Body of pancreas (tissue), 4 donors: ENCODE data around the gene SCAPER.

Experiments used
- CTCF ChIP-seq, 7 experiments: fragments of 450-650 bp in 4 of 7; fragments of 200-600 bp in 3 of 7; sonication (generic) in 3 of 7; IDR thresholded peaks; one replicate each; pipeline ENCODE4 v1.5.1; 2016 to 2019; ENCODE audit warnings: antibody characterized with exemption in 7 of 7
- POLR2A ChIP-seq, 3 donors: fragments of 450-650 bp; IDR thresholded peaks; one replicate each; pipeline ENCODE4 v1.6.1; 2016; ENCODE audit warnings: antibody characterized with exemption in 3 of 3, mild to moderate bottlenecking in 2 of 3

GRCh38 chr15:76460347-76460746 is 444.8 kb downstream of the SCAPER start:
- TF ChIP-seq POLR2A (IDR thresholded peaks at IDR 0.05): no peak
- no peak for TF ChIP-seq CTCF (IDR thresholded peaks at IDR 0.05)
